GM12872 (cell line): ENCODE results near the gene P3R3URF.

Experiments
- TF ChIP-seq, protein P1 (sequence below): IDR thresholded peaks from 3 replicates; pipeline ENCODE4 v1.5.1; 2011; ENCODE audit warnings: low read depth, mild to moderate bottlenecking, low read length, moderate library complexity; ENCODE audit not compliant: insufficient read depth

Gene P3R3URF

DNA sequence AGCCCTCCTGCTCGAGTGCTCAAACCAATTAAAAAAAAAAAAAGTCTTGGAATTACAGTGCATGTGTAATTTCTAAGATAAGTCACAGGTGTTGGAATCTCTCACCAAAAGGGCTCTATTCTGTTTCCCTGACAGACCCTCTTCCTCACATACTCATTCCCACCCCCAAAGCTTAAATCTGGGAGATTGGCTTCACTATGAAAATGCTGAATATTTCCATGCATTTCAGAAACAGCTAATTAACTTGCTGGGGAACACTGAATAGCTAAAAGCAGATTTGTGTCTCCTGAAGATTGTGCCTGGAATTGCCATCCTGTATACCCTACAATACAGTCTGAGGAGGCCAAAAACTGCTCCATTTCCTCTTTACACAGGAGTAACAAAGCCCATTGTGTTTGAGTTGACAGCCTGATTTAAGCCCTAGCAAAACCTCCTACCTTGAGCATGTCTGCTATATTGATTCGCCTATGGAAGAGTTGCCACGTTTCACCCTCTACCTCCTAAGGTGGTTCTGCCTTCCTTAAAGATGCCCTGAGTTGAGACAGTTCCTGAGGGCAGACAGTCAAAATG is 42.4 kb downstream of the P3R3URF start:
- TF ChIP-seq, protein P1, sequence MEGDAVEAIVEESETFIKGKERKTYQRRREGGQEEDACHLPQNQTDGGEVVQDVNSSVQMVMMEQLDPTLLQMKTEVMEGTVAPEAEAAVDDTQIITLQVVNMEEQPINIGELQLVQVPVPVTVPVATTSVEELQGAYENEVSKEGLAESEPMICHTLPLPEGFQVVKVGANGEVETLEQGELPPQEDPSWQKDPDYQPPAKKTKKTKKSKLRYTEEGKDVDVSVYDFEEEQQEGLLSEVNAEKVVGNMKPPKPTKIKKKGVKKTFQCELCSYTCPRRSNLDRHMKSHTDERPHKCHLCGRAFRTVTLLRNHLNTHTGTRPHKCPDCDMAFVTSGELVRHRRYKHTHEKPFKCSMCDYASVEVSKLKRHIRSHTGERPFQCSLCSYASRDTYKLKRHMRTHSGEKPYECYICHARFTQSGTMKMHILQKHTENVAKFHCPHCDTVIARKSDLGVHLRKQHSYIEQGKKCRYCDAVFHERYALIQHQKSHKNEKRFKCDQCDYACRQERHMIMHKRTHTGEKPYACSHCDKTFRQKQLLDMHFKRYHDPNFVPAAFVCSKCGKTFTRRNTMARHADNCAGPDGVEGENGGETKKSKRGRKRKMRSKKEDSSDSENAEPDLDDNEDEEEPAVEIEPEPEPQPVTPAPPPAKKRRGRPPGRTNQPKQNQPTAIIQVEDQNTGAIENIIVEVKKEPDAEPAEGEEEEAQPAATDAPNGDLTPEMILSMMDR, result no peak

- TF ChIP-seq, protein P1, result no peak
These were observed 43.1 kb downstream of the P3R3URF start for GRCh38 chr1:46133181-46133658.

- TF ChIP-seq, protein P1, result no peak
These were observed 43.6 kb downstream of the P3R3URF start, which contains the start of gene PIK3R3 for GRCh38 chr1:46132529-46133180. Gene PIK3R3 (minus strand): TSS chr1:46132629. CDS start chr1:46131952, 677 bp downstream.

DNA sequence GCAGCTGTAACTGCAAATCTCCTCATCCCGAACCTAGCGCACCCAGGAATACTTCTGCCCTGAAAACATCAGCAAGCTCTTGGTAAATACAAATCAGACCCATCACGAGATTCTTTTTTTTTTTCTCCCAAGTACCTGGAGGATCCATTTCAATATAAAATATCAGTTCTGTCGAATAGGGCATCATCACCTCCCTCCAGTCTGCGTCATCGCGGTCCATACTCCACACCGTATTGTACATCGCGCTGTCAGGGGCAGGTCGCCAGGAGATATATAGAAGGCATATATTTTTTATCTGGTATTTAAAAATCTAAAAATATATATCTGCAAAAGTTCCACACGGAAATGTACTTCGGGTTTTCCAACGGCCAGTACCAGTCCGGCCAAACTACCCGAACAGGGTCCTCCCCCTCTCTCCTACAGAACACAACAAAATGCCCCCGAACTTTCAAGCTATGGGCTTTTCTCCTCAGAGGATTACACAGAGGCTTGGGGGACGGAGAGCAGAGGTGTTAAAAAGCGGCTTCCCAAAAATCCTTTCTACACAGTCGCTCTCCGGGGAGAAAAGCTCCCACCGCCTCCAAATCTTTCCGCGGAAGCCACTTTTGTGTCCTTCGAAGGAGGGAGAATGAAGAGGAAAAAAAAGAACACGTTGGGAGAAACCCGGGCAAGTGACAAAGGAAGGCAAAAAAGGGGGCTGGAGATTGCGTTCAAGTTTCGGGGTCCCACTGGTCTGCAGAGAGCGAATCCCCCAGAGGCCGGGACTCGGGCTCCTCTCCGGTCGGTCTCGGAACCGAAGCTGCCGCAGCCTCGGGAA is 44.4 kb downstream of the P3R3URF start:
- TF ChIP-seq, protein P1, result no peak

- TF ChIP-seq, protein P1, result no peak
These were observed 45.2 kb downstream of the P3R3URF start for GRCh38 chr1:46131093-46131492.

DNA sequence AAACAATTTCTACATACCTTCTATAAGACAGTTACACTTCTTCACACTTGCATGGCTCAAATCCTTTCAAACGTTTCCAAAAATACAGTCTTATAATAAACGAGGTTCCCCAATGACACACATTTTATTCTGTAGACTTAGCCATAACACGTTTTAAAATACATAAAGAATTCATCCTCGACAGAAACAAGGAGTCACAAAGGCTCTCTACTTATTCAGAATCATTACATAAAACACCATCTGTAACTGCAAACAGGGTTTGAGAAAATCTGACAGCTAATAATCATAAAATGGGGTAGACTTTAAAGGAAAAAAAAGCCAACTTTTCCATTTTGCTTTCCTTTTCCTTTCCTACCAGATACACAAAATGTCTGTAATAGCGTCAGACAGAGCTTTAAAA is 45.7 kb downstream of the P3R3URF start:
- TF ChIP-seq, protein P1, result no peak

DNA sequence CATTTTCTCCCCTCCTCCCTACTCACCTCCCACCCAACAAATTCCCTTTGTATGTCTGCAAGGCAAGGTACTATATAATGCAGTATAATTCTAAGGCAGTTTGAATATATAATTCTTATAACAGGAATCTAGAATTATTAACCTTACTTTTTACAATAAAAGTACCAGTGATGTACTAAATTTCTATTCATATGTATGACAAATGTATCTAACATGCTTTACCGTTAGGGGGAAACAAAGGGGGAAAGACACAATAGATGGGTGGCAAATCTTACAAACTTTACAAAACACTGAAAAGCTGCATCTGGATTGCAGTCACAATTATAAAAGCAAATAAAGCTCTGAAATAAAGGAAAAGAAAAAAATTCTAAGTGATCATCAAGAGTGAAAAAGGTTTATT is 46.2 kb downstream of the P3R3URF start:
- TF ChIP-seq, protein P1, result no peak
